ENCODE measurements around the gene GCA.

GCA gene

GRCh38 chr2:162343824-162344616 is at the start of gene GCA:
GCA (plus strand) TSS chr2:162344132; CDS start chr2:162344249, 117 bp downstream.
- DNase-seq (ENCODE audit: low read depth in 4 of 4, low spot score in 1 of 4) = peak; percentile 94 to 97 (median 96)

GRCh38 chr2:162295009-162295408 is 48.9 kb upstream of the GCA start:
- no peak for DNase-seq (ENCODE audit: low read depth in 4 of 4, low spot score in 1 of 4)

GRCh38 chr2:162297925-162298552 is 45.9 kb upstream of the GCA start:
- DNase-seq (ENCODE audit: low read depth in 4 of 4, low spot score in 1 of 4) = peak; percentile 27 to 47 (median 36)

- DNase-seq (ENCODE audit: low read depth in 4 of 4, low spot score in 1 of 4) = no peak
These were observed 45.1 kb upstream of the GCA start for GRCh38 chr2:162298669-162299335.

GRCh38 chr2:162300266-162300665 is 43.7 kb upstream of the GCA start:
- no peak for DNase-seq (ENCODE audit: low read depth in 4 of 4, low spot score in 1 of 4)

- DNase-seq (ENCODE audit: low read depth in 4 of 4, low spot score in 1 of 4) = peak; percentile 18 to 41 (median 28)
These were observed 42.7 kb upstream of the GCA start for GRCh38 chr2:162301151-162301804.

GRCh38 chr2:162301877-162302276 is 42.1 kb upstream of the GCA start:
- no peak for DNase-seq (ENCODE audit: low read depth in 4 of 4, low spot score in 1 of 4)

- DNase-seq (ENCODE audit: low read depth in 4 of 4, low spot score in 1 of 4) = no peak
These were observed 38.0 kb upstream of the GCA start for GRCh38 chr2:162305901-162306300.

GRCh38 chr2:162308747-162309503 is 35.0 kb upstream of the GCA start:
- DNase-seq (ENCODE audit: low read depth in 4 of 4, low spot score in 1 of 4) = no peak

GRCh38 chr2:162312853-162313252 is 31.1 kb upstream of the GCA start:
- no peak for DNase-seq (ENCODE audit: low read depth in 4 of 4, low spot score in 1 of 4)

GRCh38 chr2:162315938-162316337 is 28.0 kb upstream of the GCA start:
- no peak for DNase-seq (ENCODE audit: low read depth in 4 of 4, low spot score in 1 of 4)

GRCh38 chr2:162316590-162316989 is 27.3 kb upstream of the GCA start:
- DNase-seq (ENCODE audit: low read depth in 4 of 4, low spot score in 1 of 4) = no peak

GRCh38 chr2:162317058-162317742 is 26.7 kb upstream of the GCA start:
- no peak for DNase-seq (ENCODE audit: low read depth in 4 of 4, low spot score in 1 of 4)

- peak in 1 of 4 experiments; percentile 10 for DNase-seq (ENCODE audit: low read depth in 4 of 4, low spot score in 1 of 4)
These were observed 26.0 kb upstream of the GCA start for GRCh38 chr2:162317861-162318327.

- peak; percentile 45 to 60 (median 53) for DNase-seq (ENCODE audit: low read depth in 4 of 4, low spot score in 1 of 4)
These were observed 25.4 kb upstream of the GCA start, which contains the start of gene IFIH1 for GRCh38 chr2:162318328-162319180. IFIH1 (minus strand) TSS chr2:162318684; CDS start chr2:162318307, 377 bp downstream.

- DNase-seq (ENCODE audit: low read depth in 4 of 4, low spot score in 1 of 4) = no peak
These were observed 22.9 kb upstream of the GCA start for GRCh38 chr2:162320864-162321517.

GRCh38 chr2:162324953-162325352 is 19.0 kb upstream of the GCA start:
- DNase-seq (ENCODE audit: low read depth in 4 of 4, low spot score in 1 of 4) = no peak

- DNase-seq (ENCODE audit: low read depth in 4 of 4, low spot score in 1 of 4) = no peak
These were observed 16.7 kb upstream of the GCA start for GRCh38 chr2:162327134-162327769.

Measured in stimulated activated CD4-positive, alpha-beta T cell treated with anti-CD3 and anti-CD28 coated beads, Interleukin-1b, Interleukin-23, amount 100 ng/mL, for 24 hours (primary cell).